NCI-H460 (cell line): ENCODE measurements around the gene NRXN3. TPM values are rescaled to one million over a fixed set of nuclear protein-coding genes. Genes with fewer than 3 reads are reported as not detected.

Experiments
- DNase-seq: peaks from one replicate; pipeline ENCODE4 v3.0.0-alpha.2; 2016; ENCODE audit warnings: low read depth; ENCODE audit errors: extremely low read depth
- total RNA-seq: library from RNA; depleted of rRNA; stranded (reverse); fragments of >200 nt; shearing (Covaris generic); gene quantifications from 2 replicates; pipeline ENCODE4 v1.2.3, GENCODE V29; 2014

Gene NRXN3
- total RNA-seq, 1 experiment from 2014 or later, result 6.6 TPM

DNA sequence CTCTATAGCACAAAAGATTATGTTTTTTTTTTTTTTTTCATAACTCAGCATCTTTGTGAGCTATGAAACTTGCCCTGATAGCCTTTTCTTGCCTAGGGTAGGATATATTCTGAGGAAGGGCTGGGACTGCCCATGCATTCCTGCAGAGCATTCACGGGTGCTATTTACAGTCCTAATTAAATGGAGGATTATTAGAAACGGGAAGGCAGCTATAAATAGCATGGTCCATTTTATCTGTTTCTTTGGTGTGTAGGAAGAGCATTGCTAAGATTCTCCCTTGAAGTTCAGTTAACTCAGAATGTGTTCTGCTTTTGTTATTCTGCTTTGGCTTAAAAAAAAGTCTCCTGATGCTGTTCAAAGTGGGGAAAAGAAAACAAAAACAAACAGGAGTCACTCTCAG, 1410.2 kb downstream of the NRXN3 start:
- DNase-seq, result no peak

DNA sequence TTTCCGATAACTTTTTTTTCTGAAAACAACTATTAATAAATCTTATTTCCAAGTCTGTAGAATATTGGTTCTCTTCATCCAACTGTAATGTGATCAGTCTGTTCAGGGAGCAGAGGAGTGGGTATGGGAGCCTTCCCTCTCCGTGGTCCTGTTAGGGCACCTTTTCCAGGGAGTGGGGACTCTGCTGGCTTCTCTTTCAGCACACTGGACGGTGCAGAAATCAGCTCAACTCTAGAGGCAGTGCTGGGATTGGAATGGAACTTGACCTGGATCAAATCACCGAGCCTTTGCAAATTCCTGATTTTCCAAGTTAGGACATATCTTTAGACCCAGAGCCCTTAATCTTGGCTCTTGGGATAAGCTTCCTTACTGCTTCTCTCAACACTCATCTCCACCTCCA, 1410.7 kb downstream of the NRXN3 start:
- no peak for DNase-seq

DNA sequence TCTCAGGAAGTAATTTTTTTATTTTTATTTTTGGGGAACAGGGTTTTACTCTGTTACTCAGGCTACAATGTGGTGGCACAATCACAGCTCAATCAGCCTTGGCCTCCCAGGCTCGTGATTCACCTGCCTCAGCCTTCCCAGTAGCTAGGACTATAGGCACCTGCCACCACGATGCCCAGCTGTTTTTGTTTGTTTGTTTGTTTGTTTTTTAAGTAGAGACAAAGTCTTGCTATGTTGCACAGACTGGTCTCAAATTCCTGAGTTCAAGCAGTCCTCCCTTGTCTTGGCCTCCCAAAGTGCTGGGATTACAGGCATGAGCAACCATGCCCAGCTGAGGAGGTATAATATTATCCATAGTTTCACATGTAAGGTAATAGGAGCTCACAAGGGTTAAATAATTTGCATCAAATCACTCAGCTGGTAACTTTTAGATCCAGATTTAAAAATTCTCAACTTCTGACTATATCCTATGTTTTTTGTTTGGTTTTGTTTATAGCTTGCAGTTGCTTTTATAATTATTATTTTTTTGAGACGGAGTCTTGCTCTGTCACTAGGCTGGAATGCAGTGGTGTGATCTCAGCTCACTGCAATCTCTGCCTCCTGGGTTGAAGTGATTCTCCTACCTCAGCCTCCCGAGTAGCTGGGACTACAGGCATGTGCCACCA, 1411.9 kb downstream of the NRXN3 start:
- DNase-seq, result peak; percentile 32

DNA sequence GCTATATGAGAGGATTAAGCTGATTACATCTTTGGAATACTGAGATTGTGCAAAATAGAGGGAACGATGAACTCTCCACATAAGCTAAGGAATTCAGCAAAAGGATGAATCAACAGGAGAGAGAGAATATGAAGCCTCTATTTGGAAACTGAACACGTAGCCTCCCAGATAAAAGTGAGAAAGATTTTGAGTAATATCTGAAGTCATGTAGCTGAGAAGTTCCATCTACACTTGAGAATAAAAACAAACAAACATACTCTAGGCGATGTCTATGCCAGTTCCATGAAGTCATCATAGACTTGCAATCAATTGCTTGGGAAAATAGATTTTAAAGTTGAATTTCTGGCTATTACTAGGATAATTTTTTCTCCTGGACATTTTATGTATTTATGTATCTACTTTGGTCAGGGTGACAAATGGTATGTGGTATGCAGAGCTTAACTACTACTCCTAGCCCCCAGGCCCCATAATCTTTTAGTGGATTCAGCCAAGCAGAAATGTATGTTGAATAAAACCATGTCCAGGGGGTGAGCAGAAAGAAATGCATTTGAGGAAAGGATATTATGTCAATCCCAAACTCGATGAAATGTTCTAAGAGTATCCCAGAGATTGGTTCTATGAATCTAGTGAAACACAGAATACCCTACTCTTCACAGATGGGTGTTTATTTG, 1413.7 kb downstream of the NRXN3 start:
- DNase-seq, result peak; percentile 85

DNA sequence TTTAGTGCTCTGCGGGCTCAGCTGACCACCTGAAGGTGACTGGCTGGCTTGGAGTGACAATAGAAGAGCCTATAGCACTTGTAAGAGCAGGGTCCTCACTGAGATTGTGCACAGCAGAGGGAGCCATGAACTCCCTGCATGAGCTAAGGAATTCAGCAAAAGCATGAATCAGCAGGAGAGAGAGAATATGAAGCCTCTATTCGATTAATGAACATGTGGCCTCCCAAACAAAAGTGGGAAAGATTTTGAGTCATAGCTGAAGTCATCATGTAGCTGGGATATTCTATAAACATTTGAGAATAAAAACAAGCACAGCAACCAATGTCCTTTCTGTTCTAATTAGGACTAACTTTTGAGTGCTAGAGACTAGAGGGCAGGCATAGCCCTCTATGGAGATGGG, 1414.5 kb downstream of the NRXN3 start:
- peak; percentile 88 for DNase-seq

DNA sequence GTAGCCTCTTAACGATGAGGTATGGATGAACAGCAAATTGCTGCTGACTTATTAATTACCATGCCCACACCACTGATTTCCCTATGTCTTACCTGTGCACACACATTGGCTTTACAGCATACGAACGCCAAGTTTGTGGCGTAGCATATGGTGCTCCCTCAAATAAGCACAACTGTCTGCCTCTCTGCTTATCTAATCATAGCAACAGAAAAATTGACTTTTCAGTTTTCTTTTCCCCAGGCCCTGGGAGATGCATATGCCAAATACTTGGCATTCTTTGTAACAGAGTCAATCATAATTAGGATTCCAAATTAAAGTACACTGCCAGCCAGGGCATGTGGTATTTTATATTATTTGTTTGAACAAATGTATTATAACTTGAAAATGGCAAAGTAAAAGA, 1415.7 kb downstream of the NRXN3 start:
- peak; percentile 27 for DNase-seq

DNA sequence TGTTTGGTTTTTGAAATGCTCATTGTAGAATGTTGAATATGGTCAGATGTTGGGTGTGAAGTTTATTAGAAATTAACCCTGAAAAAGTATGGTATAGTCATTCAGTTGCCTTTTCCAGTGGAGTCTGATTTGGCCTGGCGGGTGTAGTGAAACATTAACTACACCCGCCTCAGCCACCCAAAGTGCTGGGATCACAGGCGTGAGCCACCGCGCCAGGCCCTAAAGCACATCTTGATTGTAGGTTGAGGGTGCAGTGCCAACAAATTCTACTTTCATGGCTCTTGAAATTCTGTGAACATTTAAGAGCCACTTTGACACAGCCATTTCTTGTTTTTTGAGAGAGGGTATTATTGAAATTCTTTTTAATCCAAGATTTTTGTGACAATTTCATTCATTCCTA, 1416.2 kb downstream of the NRXN3 start:
- no peak for DNase-seq

DNA sequence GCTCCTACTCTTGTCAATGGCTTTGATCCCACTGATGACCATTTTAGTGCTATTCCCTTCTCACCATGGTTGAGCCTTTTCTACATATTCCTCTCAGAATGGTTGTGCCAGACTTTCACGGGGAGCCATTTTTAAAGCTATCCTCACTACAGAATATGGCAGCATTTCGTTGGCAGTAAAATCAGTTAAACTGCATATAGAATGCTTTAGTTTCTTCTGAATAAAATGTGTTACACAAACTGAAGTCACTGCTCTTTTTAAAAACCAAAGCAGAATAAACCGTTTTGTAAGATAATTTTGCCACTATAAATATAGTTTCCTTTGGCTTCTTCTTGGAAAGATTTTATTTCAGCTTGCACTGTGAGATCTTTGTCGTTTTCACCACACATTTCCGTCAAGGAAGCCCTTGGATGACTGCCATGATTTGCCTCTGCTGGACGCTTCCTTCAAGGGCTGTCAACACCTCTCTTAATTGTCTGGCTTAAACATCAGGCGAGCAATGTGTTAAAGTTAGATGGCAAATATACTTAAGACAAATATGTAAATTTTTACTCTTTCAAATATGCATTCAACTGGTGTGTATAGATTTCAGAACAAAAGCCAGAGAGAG, 1416.9 kb downstream of the NRXN3 start:
- DNase-seq, result no peak

DNA sequence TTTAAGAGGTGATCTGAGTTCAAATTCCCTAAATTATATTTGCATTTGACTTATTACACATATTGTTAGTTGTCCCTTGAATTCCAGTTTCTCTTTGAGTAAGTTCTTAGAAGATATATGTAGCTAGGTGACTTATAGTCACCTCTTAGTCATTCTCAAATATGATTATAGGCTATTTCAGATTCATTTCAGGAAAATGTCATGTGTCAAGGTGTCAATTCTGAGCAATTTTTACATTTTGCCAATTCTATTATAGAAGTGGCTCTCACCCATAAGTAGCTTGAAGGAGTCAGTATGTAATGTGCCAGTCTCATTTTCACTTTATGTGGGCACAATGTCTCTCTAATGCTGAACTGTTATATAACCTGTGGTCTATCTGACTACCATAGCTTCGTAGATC, 1417.7 kb downstream of the NRXN3 start:
- DNase-seq, result no peak

DNA sequence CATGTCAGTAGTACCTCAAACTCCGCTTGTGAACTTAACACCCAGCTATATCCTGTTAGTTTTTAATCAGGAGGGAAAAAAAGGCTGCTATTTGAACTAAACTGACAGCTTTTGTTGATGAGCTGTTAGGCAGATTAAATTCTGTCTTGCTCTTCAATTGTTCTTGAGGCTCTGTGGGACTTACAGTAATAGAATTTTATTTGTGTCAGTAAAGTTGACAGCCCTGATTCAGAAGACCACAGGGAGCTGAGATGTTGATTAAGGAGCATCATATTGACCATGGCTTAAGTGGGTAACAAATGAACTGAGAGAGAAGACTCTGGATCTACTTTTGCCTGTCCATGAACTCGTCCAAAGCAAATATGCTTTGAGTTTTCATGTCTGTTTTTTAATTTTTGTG, 1418.2 kb downstream of the NRXN3 start:
- no peak for DNase-seq

DNA sequence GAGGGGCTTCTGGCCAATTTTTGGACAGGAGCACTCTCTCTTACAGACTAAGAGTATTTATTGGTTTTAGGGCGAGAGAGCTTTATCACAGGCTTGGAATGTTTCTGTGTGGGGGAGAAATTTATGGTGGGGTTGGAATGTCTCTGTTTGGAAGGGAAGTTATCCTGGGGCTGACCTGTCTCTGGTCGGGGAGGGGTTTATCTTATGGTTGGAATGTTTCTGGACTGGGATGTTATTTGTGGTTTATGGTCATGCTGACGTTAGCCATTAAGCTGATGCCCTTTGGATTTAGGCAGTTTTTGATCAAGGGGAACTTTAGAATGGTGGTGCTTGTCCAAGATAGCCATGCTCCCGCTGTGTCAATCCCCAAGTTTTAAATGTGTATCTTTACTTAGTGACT, 1426.4 kb downstream of the NRXN3 start:
- no peak for DNase-seq

DNA sequence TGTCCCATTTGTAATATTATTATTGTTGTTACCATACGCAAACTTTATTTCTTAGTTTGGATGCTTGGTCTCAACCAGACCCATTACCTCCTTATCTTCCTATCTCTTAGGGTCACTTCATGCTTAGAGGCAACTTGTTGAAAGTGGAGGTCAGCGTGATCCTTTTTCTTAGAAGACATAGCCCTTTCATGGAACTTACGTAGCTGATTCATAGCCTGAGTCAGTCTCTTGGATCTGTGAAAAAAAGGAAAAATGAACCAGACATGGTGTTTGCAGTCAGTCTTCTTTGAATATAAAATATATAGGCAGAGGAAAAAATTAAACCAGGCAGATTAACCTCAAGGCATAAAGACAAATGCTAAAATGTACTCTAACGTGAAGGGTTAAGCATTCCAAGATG, 1427.4 kb downstream of the NRXN3 start:
- no peak for DNase-seq

DNA sequence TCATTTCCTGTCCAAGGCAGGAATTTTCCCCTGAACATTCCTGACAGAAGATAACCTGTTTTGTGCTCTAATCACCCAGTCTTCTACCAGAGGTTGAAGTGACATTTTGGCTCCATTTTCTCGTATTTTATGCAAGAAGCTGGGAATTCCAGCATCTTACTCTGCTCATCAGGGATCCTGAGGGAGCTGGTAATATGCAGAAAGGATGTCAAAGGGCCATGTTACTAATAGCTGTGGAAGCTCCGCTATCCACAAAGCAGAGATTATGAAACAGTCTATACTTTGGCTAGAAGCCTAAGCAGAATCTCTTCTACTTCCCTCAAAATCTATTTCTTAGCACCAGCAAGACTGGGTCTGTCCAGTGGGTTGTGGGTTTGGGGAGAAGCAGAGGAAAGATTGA, 1428.2 kb downstream of the NRXN3 start:
- no peak for DNase-seq

DNA sequence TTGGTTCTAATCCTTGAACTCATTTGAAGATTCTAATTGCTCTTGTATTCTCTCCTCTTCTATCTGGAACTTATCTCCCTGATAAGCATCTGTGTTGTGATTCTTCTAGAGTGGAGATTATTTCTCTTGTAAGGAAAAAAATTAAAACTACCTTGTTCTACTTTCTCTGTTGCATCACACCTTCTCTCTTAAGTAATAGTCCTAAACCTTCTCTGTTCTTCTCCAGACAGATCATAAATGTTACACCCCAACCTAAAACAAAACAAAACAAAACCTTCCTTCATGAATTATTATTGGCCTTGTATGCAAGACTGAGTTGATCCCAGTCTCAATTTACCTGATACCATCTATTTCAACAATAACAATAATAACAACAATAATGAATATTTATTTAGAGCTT, 1429.1 kb downstream of the NRXN3 start:
- DNase-seq, result no peak

DNA sequence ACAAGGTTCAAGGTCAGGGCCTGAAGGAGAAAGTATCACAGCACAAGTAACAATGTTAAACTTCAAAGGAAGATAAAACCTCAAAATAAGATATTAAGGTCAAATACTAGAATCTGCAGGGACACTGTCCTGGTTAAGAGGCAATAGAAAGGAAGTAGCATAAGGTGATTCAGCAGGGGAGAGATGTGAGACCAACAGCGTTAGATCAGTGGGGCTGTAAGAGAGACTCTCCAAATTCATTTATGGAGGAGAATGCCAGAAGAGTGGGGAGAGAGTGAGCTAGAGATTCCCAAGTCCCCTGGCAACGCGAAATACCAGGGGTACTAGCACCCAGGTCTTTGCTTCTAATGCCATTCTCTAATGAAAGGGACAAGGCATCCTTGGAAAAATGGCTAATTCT, 1430.2 kb downstream of the NRXN3 start:
- no peak for DNase-seq

DNA sequence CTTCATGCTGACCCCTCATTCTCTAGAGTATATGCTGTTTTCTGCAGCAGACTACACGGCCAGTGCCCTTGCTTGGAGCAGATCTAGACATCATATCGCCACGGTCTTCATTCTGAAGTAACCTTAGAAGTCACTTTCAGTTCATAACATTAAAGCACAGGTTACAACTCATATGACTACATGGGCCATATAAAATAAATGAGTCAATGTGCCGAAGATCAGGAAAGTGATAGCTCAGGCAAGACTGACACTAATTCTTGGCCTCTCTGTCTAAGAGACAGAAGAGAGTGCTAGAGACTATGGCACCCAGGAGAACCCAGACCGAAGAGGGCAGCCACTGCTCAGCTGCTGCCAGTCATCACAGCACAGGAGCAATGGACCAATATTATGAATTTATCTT, 1431.4 kb downstream of the NRXN3 start:
- DNase-seq, result no peak

DNA sequence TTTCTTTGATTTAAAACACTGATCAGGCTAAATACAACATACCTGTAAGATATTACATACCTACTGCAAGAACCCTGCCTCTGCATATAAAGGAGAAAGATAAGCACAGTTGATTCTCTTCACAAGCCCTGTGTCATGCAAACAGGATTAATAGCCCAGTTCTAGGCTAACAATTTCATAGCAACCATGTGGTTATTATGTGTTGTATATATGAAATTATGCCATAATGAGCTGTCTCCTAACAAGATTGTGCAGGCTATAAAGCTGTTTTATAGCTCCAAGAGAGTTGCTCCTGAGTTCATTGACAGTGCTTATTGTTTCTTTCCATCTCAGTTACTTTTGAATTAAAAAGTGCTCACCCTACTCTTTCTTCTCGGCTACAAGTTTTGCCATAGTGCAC, 1431.9 kb downstream of the NRXN3 start:
- no peak for DNase-seq

DNA sequence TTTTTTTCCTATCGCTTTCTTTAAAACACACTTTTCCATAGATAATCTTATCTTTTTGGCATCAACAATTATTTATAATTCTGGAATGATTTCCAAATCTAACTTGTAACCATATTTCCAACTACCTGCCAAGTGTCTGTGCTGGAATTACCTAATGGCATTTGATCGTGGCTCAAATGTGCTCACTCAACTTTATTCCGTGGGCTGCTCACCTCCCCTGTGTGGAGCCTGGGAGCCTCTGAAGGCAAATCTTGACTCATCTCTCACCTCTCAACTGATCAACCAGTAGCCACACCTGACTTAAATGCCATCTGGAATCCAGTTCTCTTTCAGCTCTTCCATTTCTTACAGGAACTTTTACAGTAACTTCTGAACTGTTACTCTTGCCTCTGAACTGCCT, 1432.6 kb downstream of the NRXN3 start:
- no peak for DNase-seq

DNA sequence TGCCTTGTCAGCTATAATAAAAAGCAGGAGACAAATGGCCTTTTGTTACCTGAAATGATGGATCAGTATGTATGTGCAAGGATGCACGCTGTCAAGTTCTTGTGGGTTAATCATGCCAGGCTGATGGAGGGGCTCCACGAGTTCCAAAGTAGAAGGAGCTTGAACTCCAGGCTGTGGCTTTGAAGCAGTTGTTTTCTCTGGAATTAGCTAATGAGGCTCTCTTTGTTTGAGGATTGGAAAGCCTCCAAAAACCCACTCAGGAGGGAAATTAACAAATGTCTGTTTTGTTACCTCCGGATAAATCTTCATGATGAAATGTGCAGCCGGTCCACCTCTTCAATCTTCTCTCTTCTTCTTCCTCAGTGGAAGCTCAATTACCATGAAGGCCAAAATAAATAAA, 1435.7 kb downstream of the NRXN3 start:
- DNase-seq, result no peak

DNA sequence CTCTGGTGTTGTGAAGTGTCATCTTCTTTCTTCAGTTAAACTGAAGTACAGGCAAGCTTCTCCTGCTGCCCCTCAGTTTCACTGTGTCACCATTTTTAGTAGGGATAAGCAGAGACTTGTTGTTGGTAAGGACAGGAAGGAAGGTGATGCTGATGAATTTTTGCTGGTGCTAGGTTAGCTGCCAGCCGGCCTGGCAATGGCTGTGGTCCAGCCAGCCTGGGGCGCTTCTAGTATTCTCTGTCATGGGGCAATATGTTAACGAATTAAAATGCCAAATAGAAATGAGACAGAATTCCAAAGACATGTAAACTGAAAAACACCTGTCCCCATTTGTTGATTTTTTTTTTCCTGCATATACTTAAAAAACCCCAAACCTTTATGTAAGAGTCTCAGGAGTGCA, 1438.3 kb downstream of the NRXN3 start:
- no peak for DNase-seq

DNA sequence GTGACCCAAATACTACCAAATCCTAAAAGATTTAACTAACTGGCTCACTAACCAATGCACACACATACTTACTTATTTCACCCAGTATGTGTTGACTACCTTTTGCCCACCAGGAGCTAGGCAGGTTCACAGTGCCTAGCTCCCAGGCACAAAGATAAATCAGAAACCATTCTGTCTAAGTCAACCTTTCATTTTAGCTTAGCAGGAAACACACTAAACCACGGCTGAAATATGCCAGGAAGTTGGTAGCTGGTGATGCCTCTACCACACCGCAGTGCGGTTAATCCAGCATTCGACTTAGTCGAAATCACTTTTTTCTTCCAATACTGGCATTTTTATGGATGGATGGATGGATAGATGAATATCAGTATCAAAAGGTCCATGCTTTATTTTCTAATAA, 1443.5 kb downstream of the NRXN3 start:
- no peak for DNase-seq

DNA sequence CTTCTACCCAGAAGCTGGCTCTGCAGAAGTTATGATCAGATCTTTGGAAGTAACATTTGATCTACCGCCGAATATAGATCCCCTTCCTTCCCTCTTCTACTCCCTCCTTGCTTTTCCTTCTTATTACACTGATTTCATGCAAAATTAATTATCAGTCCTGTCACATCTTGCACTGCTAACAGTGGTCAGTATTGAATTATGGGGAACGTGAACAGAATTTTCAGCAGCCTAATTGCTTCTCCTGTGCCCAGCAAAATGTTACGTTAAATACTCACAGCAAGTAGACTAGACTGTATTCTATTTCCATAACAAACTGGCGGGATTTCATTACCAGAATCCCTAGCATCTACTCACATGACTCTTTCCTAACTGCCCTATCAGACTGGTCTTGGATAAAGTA, 1444.3 kb downstream of the NRXN3 start:
- no peak for DNase-seq
